MM.1S (cell line): ENCODE data around the gene RPL29.

Source experiments
- EZH2 ChIP-seq: fragments of 300-600 bp; sonication (generic); optimal IDR thresholded peaks from 2 replicates; pipeline ENCODE3; 2017; ENCODE audit warnings: low read depth, mild to moderate bottlenecking, antibody characterized with exemption, low read length, mixed read lengths
- EZH2phosphoT487 ChIP-seq: fragments of 300-600 bp; sonication (generic); IDR thresholded peaks from 2 replicates; pipeline ENCODE4 v1.6.1; 2018; ENCODE audit warnings: antibody characterized with exemption, low read length
- TF ChIP-seq, protein P1 (sequence below): fragments of 300-600 bp; sonication (generic); IDR thresholded peaks from 2 replicates; pipeline ENCODE4 v1.5.1; 2016; ENCODE audit warnings: antibody characterized with exemption, low read length, mixed read lengths

- TF ChIP-seq, protein P1, sequence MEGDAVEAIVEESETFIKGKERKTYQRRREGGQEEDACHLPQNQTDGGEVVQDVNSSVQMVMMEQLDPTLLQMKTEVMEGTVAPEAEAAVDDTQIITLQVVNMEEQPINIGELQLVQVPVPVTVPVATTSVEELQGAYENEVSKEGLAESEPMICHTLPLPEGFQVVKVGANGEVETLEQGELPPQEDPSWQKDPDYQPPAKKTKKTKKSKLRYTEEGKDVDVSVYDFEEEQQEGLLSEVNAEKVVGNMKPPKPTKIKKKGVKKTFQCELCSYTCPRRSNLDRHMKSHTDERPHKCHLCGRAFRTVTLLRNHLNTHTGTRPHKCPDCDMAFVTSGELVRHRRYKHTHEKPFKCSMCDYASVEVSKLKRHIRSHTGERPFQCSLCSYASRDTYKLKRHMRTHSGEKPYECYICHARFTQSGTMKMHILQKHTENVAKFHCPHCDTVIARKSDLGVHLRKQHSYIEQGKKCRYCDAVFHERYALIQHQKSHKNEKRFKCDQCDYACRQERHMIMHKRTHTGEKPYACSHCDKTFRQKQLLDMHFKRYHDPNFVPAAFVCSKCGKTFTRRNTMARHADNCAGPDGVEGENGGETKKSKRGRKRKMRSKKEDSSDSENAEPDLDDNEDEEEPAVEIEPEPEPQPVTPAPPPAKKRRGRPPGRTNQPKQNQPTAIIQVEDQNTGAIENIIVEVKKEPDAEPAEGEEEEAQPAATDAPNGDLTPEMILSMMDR, result no peak
- TF ChIP-seq EZH2 (no peak), EZH2phosphoT487 (no peak)
Measured at GRCh38 chr3:51966922-51967383, 28.7 kb downstream of the RPL29 start.
